Suppressor macrophage (primary cell): Measurements from ENCODE around the gene ELMO1.
"Not testable (repeated sequence)": the region's sequence is repeated elsewhere in the genome, so short reads cannot be mapped to it uniquely, and the experiment has no call there.

Source experiments
- DNase-seq, 4 experiments: peaks; one replicate each; pipeline ENCODE4 v3.0.0-alpha.2; 2020 to 2022

Gene ELMO1

GRCh38 chr7:37186753-37187152, 261.9 kb downstream of the ELMO1 start:
- peak in 2 of 4 experiments; percentile 30 to 33 for DNase-seq

- DNase-seq, result peak in 2 of 4 experiments; percentile 14 to 21
These were observed 267.1 kb downstream of the ELMO1 start for GRCh38 chr7:37181550-37181932.

GRCh38 chr7:37180828-37181549, 267.7 kb downstream of the ELMO1 start:
- DNase-seq, result no peak

- no peak for DNase-seq
These were observed 272.6 kb downstream of the ELMO1 start for GRCh38 chr7:37176079-37176478.

GRCh38 chr7:37174460-37174859, 274.2 kb downstream of the ELMO1 start:
- DNase-seq, result no peak

GRCh38 chr7:37173670-37174069, 275.0 kb downstream of the ELMO1 start:
- no peak for DNase-seq

- no peak for DNase-seq
These were observed 286.6 kb downstream of the ELMO1 start for GRCh38 chr7:37162106-37162505.

GRCh38 chr7:37160656-37161055, 288.0 kb downstream of the ELMO1 start:
- no peak for DNase-seq

- DNase-seq, result no peak
These were observed 295.3 kb downstream of the ELMO1 start for GRCh38 chr7:37153376-37153775.

GRCh38 chr7:37151741-37152413, 296.8 kb downstream of the ELMO1 start:
- no peak for DNase-seq

- DNase-seq, result no peak
These were observed 297.8 kb downstream of the ELMO1 start for GRCh38 chr7:37150856-37151255.

GRCh38 chr7:37150180-37150579, 298.5 kb downstream of the ELMO1 start:
- DNase-seq, result no peak

- no peak for DNase-seq
These were observed 298.9 kb downstream of the ELMO1 start for GRCh38 chr7:37149773-37150124.

- no peak for DNase-seq
These were observed 299.5 kb downstream of the ELMO1 start for GRCh38 chr7:37149051-37149772.

GRCh38 chr7:37145682-37146081, 303.0 kb downstream of the ELMO1 start:
- DNase-seq, result no peak

- DNase-seq, result no peak
These were observed 304.2 kb downstream of the ELMO1 start for GRCh38 chr7:37144423-37144822.

GRCh38 chr7:37142958-37143357, 305.7 kb downstream of the ELMO1 start:
- DNase-seq, result no peak

- DNase-seq, result no peak
These were observed 306.9 kb downstream of the ELMO1 start for GRCh38 chr7:37141742-37142141.

GRCh38 chr7:37133902-37134301, 314.8 kb downstream of the ELMO1 start:
- DNase-seq, result not testable (repeated sequence)

- no peak for DNase-seq
These were observed 316.8 kb downstream of the ELMO1 start for GRCh38 chr7:37131855-37132254.

- DNase-seq, result no peak
These were observed 319.6 kb downstream of the ELMO1 start for GRCh38 chr7:37129035-37129425.

GRCh38 chr7:37128327-37129034, 320.2 kb downstream of the ELMO1 start:
- DNase-seq, result no peak

- no peak for DNase-seq
These were observed 329.3 kb downstream of the ELMO1 start for GRCh38 chr7:37119296-37119860.
